Right renal cortex interstitium (tissue), 3 donors: Measurements from ENCODE around the gene CHCHD6. TPM values are rescaled to one million over a fixed set of nuclear protein-coding genes. Genes with fewer than 3 reads are reported as not detected.

Source experiments
- DNase-seq, 3 donors: peaks; one replicate each; pipeline ENCODE4 v3.0.0-alpha.2; 2013; ENCODE audit warnings: low read depth in 3 of 3, low spot score in 2 of 3
- polyA plus RNA-seq, 3 donors: library from polyadenylated mRNA; unstranded; fragments of 120-200 nt; gene quantifications; one replicate each; pipeline ENCODE4 v1.2.1, GENCODE V29; 2013; ENCODE audit not compliant: insufficient read length in 3 of 3

CHCHD6 gene
- polyA plus RNA-seq = 10 to 100 TPM; 17.8 to 21.5 (median 19.5) TPM

- DNase-seq = peak; percentile 87 to 88 (median 87)
Observed at GRCh38 chr3:126703512-126704493, at the start of gene CHCHD6. Gene CHCHD6, plus strand, starts transcription at chr3:126704240. Its CDS starts 73 bp downstream, at chr3:126704313.

GRCh38 chr3:126654571-126655383 lies 49.3 kb upstream of the CHCHD6 start, which contains the start of gene TXNRD3:
Gene TXNRD3, minus strand, starts transcription at chr3:126655124.
- DNase-seq = peak in 1 of 3 donors; percentile 36

GRCh38 chr3:126655887-126656286 lies 48.2 kb upstream of the CHCHD6 start:
- no peak for DNase-seq

- no peak for DNase-seq
Observed at GRCh38 chr3:126656371-126657134, 47.5 kb upstream of the CHCHD6 start.

GRCh38 chr3:126657901-126658300 lies 46.1 kb upstream of the CHCHD6 start:
- DNase-seq = no peak

- DNase-seq = no peak
Observed at GRCh38 chr3:126658584-126658983, 45.5 kb upstream of the CHCHD6 start.

GRCh38 chr3:126659915-126660886 lies 43.8 kb upstream of the CHCHD6 start:
- DNase-seq = no peak

GRCh38 chr3:126661532-126662364 lies 42.3 kb upstream of the CHCHD6 start:
- DNase-seq = no peak

GRCh38 chr3:126663257-126663656 lies 40.8 kb upstream of the CHCHD6 start:
- DNase-seq = no peak

- no peak for DNase-seq
Observed at GRCh38 chr3:126663750-126664149, 40.3 kb upstream of the CHCHD6 start.

GRCh38 chr3:126664591-126665214 lies 39.3 kb upstream of the CHCHD6 start:
- DNase-seq = no peak

- DNase-seq = no peak
Observed at GRCh38 chr3:126665221-126665936, 38.7 kb upstream of the CHCHD6 start.

GRCh38 chr3:126665959-126666657 lies 37.9 kb upstream of the CHCHD6 start:
- no peak for DNase-seq

- no peak for DNase-seq
Observed at GRCh38 chr3:126666658-126667528, 37.1 kb upstream of the CHCHD6 start.

- no peak for DNase-seq
Observed at GRCh38 chr3:126667631-126668449, 36.2 kb upstream of the CHCHD6 start.
